GM12878 (cell line): ENCODE results near the gene CHCHD6. TPM values are rescaled to one million over a fixed set of nuclear protein-coding genes. Genes with fewer than 3 reads are reported as not detected.

Experiments
- ATAC-seq: fragments of 200-7000 bp; cut with Tn5 transposase; 3 replicates; pipeline ENCODE4 v1.9.1; 2020; ENCODE audit warnings: mild to moderate bottlenecking, moderate library complexity
- BruUV-seq: library from RNA; stranded (reverse); fragments of 400-500 nt; replicated peaks from 2 replicates; lab custom pipeline; 2021; lab: Mats Ljungman, UMichigan
- CTCF ChIA-PET: fragments of 300-600 bp; sonication (Branson Sonifier 250); formaldehyde crosslinking; extraction: SDS; loops from one replicate; lab custom pipeline; 2021; ENCODE audit warnings: inconsistent platforms; lab: Yijun Ruan, JAX
- POLR2A ChIA-PET: fragments of 350-600 bp; formaldehyde crosslinking; extraction: SDS; loops from one replicate; lab custom pipeline; 2021; ENCODE audit warnings: inconsistent platforms; lab: Charles Lee
- RAD21 ChIA-PET: fragments of 300-600 bp; sonication (Branson Sonifier 250); formaldehyde crosslinking; loops from one replicate; lab custom pipeline; 2023; ENCODE audit warnings: antibody characterized with exemption; ENCODE audit not compliant: unreplicated experiment; lab: Charles Lee
- SMC1A ChIA-PET: fragments of 300-600 bp; sonication (Branson Sonifier 250); formaldehyde crosslinking; loops from one replicate; lab custom pipeline; 2023; ENCODE audit not compliant: unreplicated experiment, uncharacterized antibody; lab: Charles Lee
- DNase-seq: peaks from one replicate; pipeline ENCODE4 v3.0.0-alpha.2; 2011; ENCODE audit warnings: low read depth, low spot score
- FAIRE-seq: peaks from 3 replicates; lab custom pipeline; 2011; peaks lifted over from hg19 to GRCh38; lab: Jason Lieb, UNC
- H2AFZ ChIP-seq: 2 replicates; pipeline ENCODE4 v1.6.0; 2011; ENCODE audit warnings: low read depth, low read length, control low read depth; ENCODE audit not compliant: control insufficient read depth
- H3K27ac ChIP-seq: 2 replicates; pipeline ENCODE4 v1.5.1; 2011; ENCODE audit warnings: control low read depth; ENCODE audit not compliant: control insufficient read depth, insufficient read depth
- H3K27me3 ChIP-seq, 2 experiments: replicated peaks in 1 of 2; 2 replicates each; pipeline versions ENCODE4 v1.6.0 to v1.6.1; 2011; ENCODE audit warnings: low read length in 1 of 2; ENCODE audit not compliant: control insufficient read depth in 2 of 2, insufficient read depth in 2 of 2
- H3K36me3 ChIP-seq, 2 experiments: 2 replicates each; pipeline ENCODE4 v1.5.1; 2011; ENCODE audit warnings: low read length in 1 of 2; ENCODE audit not compliant: control insufficient read depth in 2 of 2, insufficient read depth in 2 of 2
- H3K4me1 ChIP-seq: 2 replicates; pipeline ENCODE4 v1.6.1; 2011; ENCODE audit warnings: mild to moderate bottlenecking, low read length, moderate library complexity, mixed read lengths; ENCODE audit not compliant: control insufficient read depth, insufficient read depth
- H3K4me2 ChIP-seq: 2 replicates; pipeline ENCODE4 v1.6.0; 2011; ENCODE audit warnings: control low read depth; ENCODE audit not compliant: control insufficient read depth, insufficient read depth
- H3K4me3 ChIP-seq: fragments of 200-600 bp; sonication (generic); 2 replicates; pipeline ENCODE4 v1.5.1; 2016
- H3K79me2 ChIP-seq: 2 replicates; pipeline ENCODE4 v1.6.0; 2011; ENCODE audit warnings: low read length; ENCODE audit not compliant: control insufficient read depth, insufficient read depth
- H3K9ac ChIP-seq: 2 replicates; pipeline ENCODE4 v1.8.0; 2011; ENCODE audit warnings: low read length, control low read depth, mixed read lengths; ENCODE audit not compliant: control insufficient read depth, insufficient read depth
- H3K9me3 ChIP-seq: replicated peaks from 3 replicates; pipeline ENCODE4 v1.5.1; 2011; ENCODE audit warnings: mild to moderate bottlenecking, low read length; ENCODE audit not compliant: control insufficient read depth, insufficient read depth
- H4K20me1 ChIP-seq: 2 replicates; pipeline ENCODE4 v1.6.0; 2011; ENCODE audit not compliant: control insufficient read depth, insufficient read depth
- E4F1 ChIP-seq: fragments of 450-650 bp; IDR thresholded peaks from 2 replicates; pipeline ENCODE4 v1.6.1; 2018; ENCODE audit warnings: borderline replicate concordance, mild to moderate bottlenecking; ENCODE audit not compliant: partially characterized antibody
- IKZF1 ChIP-seq: fragments of 450-650 bp; conservative IDR thresholded peaks from 2 replicates; pipeline ENCODE4 v1.6.1; 2017; ENCODE audit warnings: antibody characterized with exemption, mild to moderate bottlenecking
- KAT2A ChIP-seq: conservative IDR thresholded peaks from 2 replicates; pipeline ENCODE4 v1.6.1; 2011; ENCODE audit warnings: low read depth, low read length; ENCODE audit not compliant: control insufficient read depth
- POLR2AphosphoS2 ChIP-seq: IDR thresholded peaks from 2 replicates; pipeline ENCODE4 v1.6.1; 2011; ENCODE audit warnings: low read depth, mild to moderate bottlenecking, low read length, improper control_type of control experiment, moderate library complexity
- RCOR1 ChIP-seq: conservative IDR thresholded peaks from 2 replicates; pipeline ENCODE4 v1.6.1; 2012; ENCODE audit warnings: low read depth, low read length, improper control_type of control experiment
- REST ChIP-seq: IDR thresholded peaks from 2 replicates; pipeline ENCODE4 v1.6.1; 2012; ENCODE audit warnings: mild to moderate bottlenecking, low read depth, low read length
- SUPT20H ChIP-seq: IDR thresholded peaks from 2 replicates; pipeline ENCODE4 v1.6.1; 2011; ENCODE audit warnings: low read depth, mild to moderate bottlenecking, low read length, moderate library complexity, borderline replicate concordance; ENCODE audit not compliant: control insufficient read depth
- TBL1XR1 ChIP-seq: IDR thresholded peaks from 2 replicates; pipeline ENCODE4 v1.6.1; 2012; ENCODE audit warnings: low read depth, low read length, improper control_type of control experiment
- ZSCAN29 ChIP-seq: fragments of 450-650 bp; IDR thresholded peaks from 2 replicates; pipeline ENCODE4 v1.6.1; 2017; ENCODE audit warnings: mild to moderate bottlenecking, moderate library complexity
- WGBS: methylation state at CpG from one replicate; pipeline ENCODE4 v1.1.6; 2016; ENCODE audit warnings: low lambda C conversion rate; ENCODE audit not compliant: insufficient replicate concordance, insufficient coverage; ENCODE audit errors: missing lambda C conversion rate; 5-methylcytosine and 5-hydroxymethylcytosine counted together
- in situ Hi-C: fragments of 300-500 bp; cut with MboI; formaldehyde crosslinking; loops from 9 replicates; pipeline ENCODE4 v1.14.3; 2018; ENCODE audit warnings: mixed read lengths
- intact Hi-C: fragments of 100-400 bp; cut with micrococcal nuclease; formaldehyde crosslinking; loops from one replicate; pipeline ENCODE4 v1.14.2; 2022; ENCODE audit not compliant: unreplicated experiment
- polyA plus RNA-seq, 11 experiments: library from polyadenylated mRNA; depleted of rRNA in 4 of 11; unstranded in 6 of 11; stranded (reverse) in 5 of 11; fragments of >200 nt; fragmentation: Nextera tagmentation in 4 of 11; fragmentation: Illumina TruSeq in 1 of 11; extraction: Ambion mirVana in 4 of 11; extraction: Trizol in 1 of 11; gene quantifications; 1 replicate in 1 of 11; 2 replicates in 10 of 11; pipeline versions ENCODE4 v1.2.1 to v1.2.3, GENCODE V29; 2011 to 2016; ENCODE audit warnings: inconsistent platforms in 2 of 11, missing spikeins in 2 of 11, low read depth in 1 of 11
- total RNA-seq, 4 experiments: library from RNA; depleted of rRNA in 3 of 4; stranded (reverse); fragments of >200 nt in 3 of 4; fragmentation: Illumina TruSeq in 1 of 4; extraction: Trizol in 1 of 4; gene quantifications; 2 replicates each; pipeline versions ENCODE4 v1.2.1 to v1.2.3, GENCODE V29; 2013 to 2021

Gene CHCHD6
- total and polyA plus RNA-seq, 10 of the 15 experiments (the other 5 are each of a cell fraction or from before 2014, with no cell fraction given): 2.7 to 16.7 (median 12.3) TPM

- TF ChIP-seq E4F1 (no peak), REST (no peak)
- TF ChIP-seq, all 136 proteins: peak for 0
These were observed 147.9 kb downstream of the CHCHD6 start (continued) for GRCh38 chr3:126851934-126852333.

- no peak overlapping the region for H3K4me3 ChIP-seq
- H3K27me3 ChIP-seq: no peaks in the 10 kb centered on the region
- H3K27ac ChIP-seq: no peak overlapping the region
- ChIA-PET SMC1A (no interaction called here), POLR2A (no interaction called here)
- H4K20me1 ChIP-seq: no peaks in the 10 kb centered on the region
- H3K9me3 ChIP-seq: no peaks in the 10 kb centered on the region
- no peak overlapping the region for H3K4me2 ChIP-seq
- 92% methylated on average over 10 of the region's 10 CpGs for WGBS
- no peak for TF ChIP-seq IKZF1
- no peak for TF ChIP-seq KAT2A
- TF ChIP-seq TBL1XR1: no peak
- TF ChIP-seq ZSCAN29: no peak
- no peak for TF ChIP-seq RCOR1
- no peak for TF ChIP-seq POLR2AphosphoS2
- TF ChIP-seq SUPT20H: no peak
- TF ChIP-seq, all 136 proteins: peak for 0
- Histone ChIP-seq H3K9ac (no peak overlapping the region), H3K36me3 (no peaks in the 10 kb centered on the region; a peak in 1 of 4 replicates), H2AFZ (no peak overlapping the region), H3K4me1 (no peaks in the 10 kb centered on the region), H3K79me2 (no peaks in the 10 kb centered on the region)
- ATAC-seq (no peak), DNase-seq (no peak), FAIRE-seq (no peak)
- ChIA-PET RAD21 (interaction anchor here (0.5 kb wide), 1 partner anchor 465 kb away, joined by 4 read pairs; no protein-coding TSS in a partner anchor), CTCF (interaction anchor here (1.0 kb wide), 1 partner anchor 101 kb away, joined by 3 read pairs; no protein-coding TSS in a partner anchor)
- intact Hi-C loops (no loop called here), in situ Hi-C loops (no loop called here)
- no TSS peak for BruUV-seq
These were observed 148.5 kb downstream of the CHCHD6 start for GRCh38 chr3:126852511-126852910.
